Naive B cell (primary cell): ENCODE results near the gene CCDC13. TPM values are rescaled to one million over a fixed set of nuclear protein-coding genes. Genes with fewer than 3 reads are reported as not detected.
"Not testable (repeated sequence)": the region's sequence is repeated elsewhere in the genome, so short reads cannot be mapped to it uniquely, and the experiment has no call there.

Experiments used
- ATAC-seq, 2 donors: fragments of 150-1000 bp; cut with Tn5 transposase; 2 replicates each; pipeline ENCODE4 v1.10.0; 2021; ENCODE audit warnings: low read depth in 2 of 2, mild to moderate bottlenecking in 2 of 2, moderate library complexity in 2 of 2
- DNase-seq: peaks from one replicate; pipeline ENCODE4 v3.0.0; 2022
- H3K27ac Mint-ChIP-seq, 6 donors: one replicate each; pipeline ENCODE4 v1.8.0; 2020 to 2022; ENCODE audit warnings: mild to moderate bottlenecking in 6 of 6, mixed read lengths in 6 of 6, moderate library complexity in 5 of 6, inconsistent platforms in 2 of 6
- H3K27me3 Mint-ChIP-seq, 3 donors: one replicate each; pipeline ENCODE4 v1.8.0; 2021 to 2022; ENCODE audit warnings: mixed read lengths in 3 of 3, mild to moderate bottlenecking in 1 of 3
- H3K36me3 Mint-ChIP-seq, 2 donors: one replicate each; pipeline ENCODE4 v1.8.0; 2020 to 2022; ENCODE audit warnings: mixed read lengths in 2 of 2, inconsistent platforms in 1 of 2, mild to moderate bottlenecking in 1 of 2
- H3K4me1 Mint-ChIP-seq, 3 donors: one replicate each; pipeline ENCODE4 v1.8.0; 2020 to 2022; ENCODE audit warnings: mixed read lengths in 3 of 3, inconsistent platforms in 1 of 3, mild to moderate bottlenecking in 1 of 3, moderate library complexity in 1 of 3
- H3K4me3 Mint-ChIP-seq, 8 donors: one replicate each; pipeline ENCODE4 v1.8.0; 2020 to 2022; ENCODE audit warnings: mild to moderate bottlenecking in 8 of 8, mixed read lengths in 8 of 8, moderate library complexity in 8 of 8, inconsistent platforms in 2 of 8
- H3K9me3 Mint-ChIP-seq, 7 donors: one replicate each; pipeline ENCODE4 v1.8.0; 2020 to 2022; ENCODE audit warnings: mixed read lengths in 7 of 7, mild to moderate bottlenecking in 5 of 7, inconsistent platforms in 2 of 7, moderate library complexity in 1 of 7
- polyA plus RNA-seq, 6 donors: library from polyadenylated mRNA; unstranded; fragments of 300-500 nt; fragmentation: Illumina TruSeq; gene quantifications; one replicate each; pipeline ENCODE4 v1.2.3, GENCODE V29; 2021; ENCODE audit warnings: low read depth in 6 of 6

The CCDC13 gene, protein sequence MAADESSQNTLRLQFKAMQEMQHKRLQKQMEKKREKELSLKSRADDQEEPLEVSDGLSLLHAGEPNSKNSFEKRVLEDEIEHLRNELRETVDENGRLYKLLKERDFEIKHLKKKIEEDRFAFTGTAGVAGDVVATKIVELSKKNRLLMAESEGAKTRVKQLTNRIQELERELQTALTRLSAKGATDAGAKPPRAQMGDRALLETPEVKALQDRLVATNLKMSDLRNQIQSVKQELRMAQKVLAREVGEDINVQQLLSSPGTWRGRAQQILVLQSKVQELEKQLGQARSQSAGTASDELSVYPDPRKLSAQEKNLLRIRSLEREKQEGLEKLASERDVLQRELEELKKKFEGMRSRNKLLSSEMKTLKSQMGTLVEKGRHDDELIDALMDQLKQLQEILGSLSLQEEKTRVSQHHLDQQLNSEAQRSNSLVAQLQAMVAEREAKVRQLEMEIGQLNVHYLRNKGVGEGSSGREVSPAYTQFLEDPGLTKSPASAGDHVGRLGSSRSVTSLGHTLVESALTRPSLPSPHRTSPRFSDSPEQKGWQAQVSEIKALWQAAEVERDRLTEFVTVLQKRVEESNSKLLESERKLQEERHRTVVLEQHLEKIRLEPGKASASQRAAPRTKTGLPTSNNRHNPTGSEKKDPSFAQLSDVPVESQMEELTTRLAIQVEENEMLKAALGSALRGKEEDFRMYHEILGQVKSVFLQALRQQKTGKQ
- 1 to 10 TPM in 1 of 6 donors, under 1 TPM in 4, not detected in 1; 0.39 to 1.2 (median 0.56) TPM for polyA plus RNA-seq

- H3K4me3 Mint-ChIP-seq = peak within 1 kb of the TSS; percentile 85 to 97 (median 95)
- ATAC-seq (peak; percentile 92 to 95), DNase-seq (peak; percentile 97)
- H3K9me3 Mint-ChIP-seq = peaks cover 0 to 9% (median 0%) of the 10 kb centered on the region in 7 donors
- H3K27ac Mint-ChIP-seq = peak within 1 kb of the TSS; percentile 90 to 98 (median 97)
- H3K36me3 Mint-ChIP-seq = no peaks in the 10 kb centered on the region
- no peaks in the 10 kb centered on the region for H3K27me3 Mint-ChIP-seq
- peaks cover 8 to 15% (median 12%) of the 10 kb centered on the region in 3 donors for H3K4me1 Mint-ChIP-seq
Observed at GRCh38 chr3:42772670-42773408, at the start of gene CCDC13. Gene CCDC13, minus strand, starts transcription at chr3:42773253. Its CDS starts 14,908 bp downstream, at chr3:42758345.

DNA sequence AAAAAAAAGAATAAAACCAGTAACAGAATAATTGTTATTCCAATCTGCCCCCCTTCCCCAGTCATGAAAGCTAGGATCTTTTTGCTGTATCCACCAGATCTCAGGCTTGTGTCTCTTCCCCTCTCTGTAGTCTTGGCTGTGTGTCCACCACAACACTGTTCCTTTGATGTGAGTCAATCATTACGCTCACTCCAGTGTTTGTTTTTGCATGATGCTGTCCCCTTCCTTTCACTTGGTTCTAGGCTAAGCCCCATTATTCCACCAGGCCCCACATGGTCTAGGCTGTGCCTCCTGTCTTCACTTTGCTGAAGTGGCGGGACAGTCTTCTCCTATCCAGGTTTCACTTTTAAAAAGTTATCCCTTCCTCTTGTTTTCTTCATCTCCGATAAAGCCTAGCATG lies 49.8 kb upstream of the CCDC13 start:
- ATAC-seq (no peak), DNase-seq (no peak)
- Mint-ChIP-seq H3K9me3 (peaks cover 0 to 2% (median 0%) of the 10 kb centered on the region in 7 donors), H3K36me3 (no peaks in the 10 kb centered on the region), H3K27ac (peak overlapping the region in 1 of 6 donors; percentile 65), H3K27me3 (peaks cover 0 to 8% (median 4%) of the 10 kb centered on the region in 3 donors), H3K4me3 (peak overlapping the region in 1 of 8 donors; percentile 21), H3K4me1 (no peaks in the 10 kb centered on the region)

- ATAC-seq (no peak), DNase-seq (no peak)
- Mint-ChIP-seq H3K36me3 (no peaks in the 10 kb centered on the region), H3K4me3 (no peak overlapping the region), H3K4me1 (no peaks in the 10 kb centered on the region), H3K27ac (no peak overlapping the region), H3K9me3 (peaks cover 0 to 2% (median 0%) of the 10 kb centered on the region in 7 donors), H3K27me3 (peaks cover 0 to 8% (median 4%) of the 10 kb centered on the region in 3 donors)
Observed at GRCh38 chr3:42820746-42821051, 47.6 kb upstream of the CCDC13 start.

- Mint-ChIP-seq H3K36me3 (no peaks in the 10 kb centered on the region), H3K4me1 (no peaks in the 10 kb centered on the region), H3K27ac (peak overlapping the region in 1 of 6 donors; percentile 41), H3K27me3 (peaks cover 0 to 8% (median 3%) of the 10 kb centered on the region in 3 donors), H3K4me3 (no peak overlapping the region), H3K9me3 (peaks cover 0 to 1% (median 0%) of the 10 kb centered on the region in 7 donors)
- ATAC-seq (no peak), DNase-seq (no peak)
Observed at GRCh38 chr3:42819351-42819965, 46.4 kb upstream of the CCDC13 start.

DNA sequence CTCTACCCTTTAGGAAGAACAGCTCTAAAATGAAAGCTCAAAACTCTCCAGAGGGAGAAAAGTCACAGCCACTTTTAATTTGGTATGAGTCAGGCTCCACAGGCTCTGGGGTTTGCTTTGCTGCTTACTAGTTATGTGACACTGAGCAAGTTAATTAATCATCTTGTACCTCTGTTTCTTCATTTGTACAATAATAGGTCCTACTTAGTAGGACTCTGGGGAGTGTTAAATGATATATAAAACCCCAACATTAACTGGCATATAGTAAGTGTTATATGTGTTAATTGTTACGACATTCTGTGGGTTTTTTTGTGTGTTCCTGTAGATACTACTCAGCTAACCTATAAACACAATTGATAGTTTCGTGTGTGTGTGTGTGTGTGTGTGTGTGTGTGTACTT lies 42.8 kb upstream of the CCDC13 start:
- Mint-ChIP-seq H3K27ac (no peak overlapping the region), H3K36me3 (no peaks in the 10 kb centered on the region), H3K27me3 (no peaks in the 10 kb centered on the region), H3K4me1 (peaks cover 3 to 10% (median 10%) of the 10 kb centered on the region in 3 donors), H3K4me3 (no peak overlapping the region), H3K9me3 (no peaks in the 10 kb centered on the region)
- no peak for ATAC-seq
- no peak for DNase-seq

GRCh38 chr3:42814914-42815507 lies 42.0 kb upstream of the CCDC13 start:
- ATAC-seq (no peak), DNase-seq (no peak)
- Mint-ChIP-seq H3K27ac (peak overlapping the region in 1 of 6 donors; percentile 34), H3K4me1 (peaks cover 3 to 11% (median 10%) of the 10 kb centered on the region in 3 donors), H3K9me3 (no peaks in the 10 kb centered on the region), H3K36me3 (no peaks in the 10 kb centered on the region), H3K27me3 (no peaks in the 10 kb centered on the region), H3K4me3 (no peak overlapping the region)

GRCh38 chr3:42814246-42814645 lies 41.2 kb upstream of the CCDC13 start:
- Mint-ChIP-seq H3K9me3 (no peaks in the 10 kb centered on the region), H3K36me3 (no peaks in the 10 kb centered on the region), H3K4me3 (no peak overlapping the region), H3K27ac (no peak overlapping the region), H3K4me1 (peaks cover 3 to 11% (median 10%) of the 10 kb centered on the region in 3 donors), H3K27me3 (no peaks in the 10 kb centered on the region)
- DNase-seq (no peak), ATAC-seq (no peak)

- peak in 1 of 2 donors; percentile 32 for ATAC-seq
- Mint-ChIP-seq H3K27ac (peak overlapping the region in 3 of 6 donors; percentile 5 to 29 (median 24)), H3K4me1 (peaks cover 3 to 11% (median 10%) of the 10 kb centered on the region in 3 donors), H3K4me3 (peak overlapping the region in 2 of 8 donors; percentile 17 to 55)
- H3K36me3 Mint-ChIP-seq, H3K27me3 Mint-ChIP-seq, DNase-seq, H3K9me3 Mint-ChIP-seq: not testable (repeated sequence)
Observed at GRCh38 chr3:42811118-42811883, 38.2 kb upstream of the CCDC13 start.

- not testable (repeated sequence) for ATAC-seq, H3K9me3 Mint-ChIP-seq, H3K4me3 Mint-ChIP-seq, H3K36me3 Mint-ChIP-seq, DNase-seq
- peaks cover 3 to 13% (median 7%) of the 10 kb centered on the region in 3 donors for H3K27me3 Mint-ChIP-seq
- H3K27ac Mint-ChIP-seq = peak overlapping the region in 1 of 6 donors; percentile 78
- H3K4me1 Mint-ChIP-seq = peaks cover 3 to 11% (median 10%) of the 10 kb centered on the region in 3 donors
Observed at GRCh38 chr3:42810706-42811105, 37.7 kb upstream of the CCDC13 start.

- H3K27me3 Mint-ChIP-seq = peaks cover 9 to 19% (median 12%) of the 10 kb centered on the region in 3 donors
- no peaks in the 10 kb centered on the region for H3K36me3 Mint-ChIP-seq
- H3K27ac Mint-ChIP-seq = peak within 1 kb of the TSS in 1 of 6 donors; percentile 54
- H3K9me3 Mint-ChIP-seq = no peaks in the 10 kb centered on the region
- peaks cover 6 to 25% (median 21%) of the 10 kb centered on the region in 3 donors for H3K4me1 Mint-ChIP-seq
- ATAC-seq = no peak
- DNase-seq = no peak
- H3K4me3 Mint-ChIP-seq = no peak within 1 kb of the TSS
Observed at GRCh38 chr3:42809202-42809601, 36.1 kb upstream of the CCDC13 start, which contains the start of gene ACKR2. Gene ACKR2, plus strand, starts transcription at chr3:42809445. Its CDS starts 55,058 bp downstream, at chr3:42864503.

GRCh38 chr3:42807929-42808328 lies 34.9 kb upstream of the CCDC13 start:
- Mint-ChIP-seq H3K27ac (no peak overlapping the region), H3K4me1 (peaks cover 17 to 38% (median 33%) of the 10 kb centered on the region in 3 donors), H3K9me3 (no peaks in the 10 kb centered on the region), H3K27me3 (peaks cover 9 to 19% (median 12%) of the 10 kb centered on the region in 3 donors), H3K36me3 (no peaks in the 10 kb centered on the region), H3K4me3 (peak overlapping the region in 1 of 8 donors; percentile 59)
- no peak for DNase-seq
- ATAC-seq = no peak
